Natural killer cell (primary cell): ENCODE measurements around the gene TEX2. TPM values are rescaled to one million over a fixed set of nuclear protein-coding genes. Genes with fewer than 3 reads are reported as not detected.

Experiments used
- ATAC-seq, 3 donors: fragments of 150-1000 bp in 2 of 3; fragments of 200-7000 bp in 1 of 3; cut with Tn5 transposase; 1 replicate in 1 of 3; 2 replicates in 2 of 3; pipeline ENCODE4 v1.10.0; 2021; ENCODE audit warnings: mild to moderate bottlenecking in 2 of 3, moderate library complexity in 2 of 3
- DNase-seq, 2 donors: peaks; one replicate each; pipeline versions ENCODE4 v3.0.0 to v3.0.0-alpha.2; 2013 to 2021; ENCODE audit warnings: mixed read lengths in 1 of 2
- H3K27ac ChIP-seq: one replicate; pipeline ENCODE4 v1.5.1; 2013; ENCODE audit warnings: mild to moderate bottlenecking, low read length
- H3K27me3 ChIP-seq: one replicate; pipeline ENCODE4 v1.6.1; 2013; ENCODE audit warnings: low read length; ENCODE audit not compliant: control insufficient read depth, insufficient read depth
- H3K36me3 ChIP-seq: one replicate; pipeline ENCODE4 v1.6.1; 2013; ENCODE audit warnings: low read length; ENCODE audit not compliant: control insufficient read depth, insufficient read depth
- H3K4me1 ChIP-seq: one replicate; pipeline ENCODE4 v1.6.1; 2013; ENCODE audit warnings: low read length; ENCODE audit not compliant: control insufficient read depth, insufficient read depth
- H3K4me3 ChIP-seq: one replicate; pipeline ENCODE4 v1.5.1; 2013; ENCODE audit warnings: low read length
- H3K9me3 ChIP-seq: one replicate; pipeline ENCODE4 v1.6.1; 2013; ENCODE audit warnings: low read length; ENCODE audit not compliant: control insufficient read depth, insufficient read depth
- H3K27ac Mint-ChIP-seq, 2 donors: one replicate each; pipeline ENCODE4 v1.8.0; 2022; ENCODE audit warnings: mild to moderate bottlenecking in 2 of 2, mixed read lengths in 2 of 2, moderate library complexity in 1 of 2
- H3K27me3 Mint-ChIP-seq, 2 donors: one replicate each; pipeline ENCODE4 v1.8.0; 2022; ENCODE audit warnings: low read depth in 2 of 2, mixed read lengths in 2 of 2
- H3K36me3 Mint-ChIP-seq: one replicate; pipeline ENCODE4 v1.8.0; 2022; ENCODE audit warnings: mixed read lengths
- H3K4me1 Mint-ChIP-seq, 2 donors: one replicate each; pipeline ENCODE4 v1.8.0; 2022; ENCODE audit warnings: mixed read lengths in 2 of 2
- H3K4me3 Mint-ChIP-seq: one replicate; pipeline ENCODE4 v1.8.0; 2022; ENCODE audit warnings: mild to moderate bottlenecking, moderate library complexity, mixed read lengths
- H3K9me3 Mint-ChIP-seq, 2 donors: one replicate each; pipeline ENCODE4 v1.8.0; 2022; ENCODE audit warnings: mixed read lengths in 2 of 2
- WGBS: methylation state at CpG from one replicate; pipeline ENCODE4 v1.1.7; 2013; ENCODE audit warnings: missing lambda C conversion rate; ENCODE audit not compliant: insufficient coverage; 5-methylcytosine and 5-hydroxymethylcytosine counted together
- intact Hi-C: fragments of 100-400 bp; cut with micrococcal nuclease; formaldehyde crosslinking; loops from one replicate; pipeline ENCODE4 v1.14.2; 2022
- total RNA-seq, 4 donors: library from RNA; stranded (reverse); fragments of 120-200 nt in 1 of 4; gene quantifications; one replicate each; pipeline versions ENCODE4 v1.2.3 to v1.2.4, GENCODE V29; 2013 to 2022
- TF ChIP-seq, protein P1 (sequence below): fragments of 200-600 bp; IDR thresholded peaks from one replicate; pipeline ENCODE4 v1.8.0; 2022; ENCODE audit warnings: antibody characterized with exemption

Gene TEX2
- total RNA-seq, 3 donors from 2014 or later (not counting 1 experiment from before 2014, with no cell fraction given) = 8.3 to 16.3 (median 11.3) TPM

DNA sequence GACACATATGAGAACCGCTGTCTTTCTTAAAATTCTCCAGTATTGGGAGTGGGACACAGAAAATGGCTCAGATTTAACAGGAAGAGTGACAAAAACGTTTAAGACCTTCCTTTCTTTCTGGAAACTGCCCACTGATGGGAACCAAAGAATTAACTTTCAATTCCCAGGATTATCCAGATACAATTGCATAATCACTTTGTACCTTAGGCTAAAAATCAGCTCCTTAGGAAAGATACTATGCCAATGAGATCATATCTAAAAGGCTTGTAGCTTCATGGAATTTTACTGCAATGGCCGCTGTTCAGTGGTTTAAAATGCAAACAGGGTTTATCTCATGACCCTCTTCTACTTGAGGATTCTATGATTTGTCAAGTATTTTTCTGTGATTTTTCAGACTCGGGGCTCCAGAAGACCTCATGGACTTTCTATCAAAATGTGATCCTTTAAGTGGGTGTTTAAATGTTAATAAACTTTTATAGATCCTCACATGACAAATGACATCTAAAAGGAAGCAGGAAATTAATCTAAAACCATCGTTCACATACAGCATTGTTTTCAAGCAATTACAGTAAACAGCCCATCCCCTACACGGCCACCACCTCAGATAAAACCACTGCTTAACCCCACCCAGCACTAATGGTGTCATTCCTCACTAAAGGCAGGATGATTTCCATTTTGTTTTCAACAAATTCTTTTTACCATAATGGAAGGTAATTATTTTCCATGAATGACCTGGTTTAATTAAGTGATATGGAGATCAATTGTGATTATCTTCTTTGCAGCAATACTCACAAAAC is 101.5 kb downstream of the TEX2 start:
- H3K9me3 ChIP-seq = no peaks in the 10 kb centered on the region
- H3K4me3 ChIP-seq = no peak overlapping the region
- no peak overlapping the region for H3K4me3 Mint-ChIP-seq
- TF ChIP-seq, protein P1, sequence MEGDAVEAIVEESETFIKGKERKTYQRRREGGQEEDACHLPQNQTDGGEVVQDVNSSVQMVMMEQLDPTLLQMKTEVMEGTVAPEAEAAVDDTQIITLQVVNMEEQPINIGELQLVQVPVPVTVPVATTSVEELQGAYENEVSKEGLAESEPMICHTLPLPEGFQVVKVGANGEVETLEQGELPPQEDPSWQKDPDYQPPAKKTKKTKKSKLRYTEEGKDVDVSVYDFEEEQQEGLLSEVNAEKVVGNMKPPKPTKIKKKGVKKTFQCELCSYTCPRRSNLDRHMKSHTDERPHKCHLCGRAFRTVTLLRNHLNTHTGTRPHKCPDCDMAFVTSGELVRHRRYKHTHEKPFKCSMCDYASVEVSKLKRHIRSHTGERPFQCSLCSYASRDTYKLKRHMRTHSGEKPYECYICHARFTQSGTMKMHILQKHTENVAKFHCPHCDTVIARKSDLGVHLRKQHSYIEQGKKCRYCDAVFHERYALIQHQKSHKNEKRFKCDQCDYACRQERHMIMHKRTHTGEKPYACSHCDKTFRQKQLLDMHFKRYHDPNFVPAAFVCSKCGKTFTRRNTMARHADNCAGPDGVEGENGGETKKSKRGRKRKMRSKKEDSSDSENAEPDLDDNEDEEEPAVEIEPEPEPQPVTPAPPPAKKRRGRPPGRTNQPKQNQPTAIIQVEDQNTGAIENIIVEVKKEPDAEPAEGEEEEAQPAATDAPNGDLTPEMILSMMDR = no peak
- intact Hi-C loops = no loop called here
- no peaks in the 10 kb centered on the region for H3K4me1 Mint-ChIP-seq
- H3K27ac ChIP-seq = no peak overlapping the region
- H3K27ac Mint-ChIP-seq = no peak overlapping the region
- no peaks in the 10 kb centered on the region for H3K27me3 ChIP-seq
- H3K36me3 Mint-ChIP-seq = no peaks in the 10 kb centered on the region
- peaks cover 2% of the 10 kb centered on the region for H3K36me3 ChIP-seq
- DNase-seq = no peak
- no peaks in the 10 kb centered on the region for H3K4me1 ChIP-seq
- WGBS = 69% methylated on average over 6 of the region's 6 CpGs
- H3K27me3 Mint-ChIP-seq = no peaks in the 10 kb centered on the region
- H3K9me3 Mint-ChIP-seq = no peaks in the 10 kb centered on the region
- ATAC-seq = no peak

GRCh38 chr17:64160378-64160777 is 102.7 kb downstream of the TEX2 start:
- no peaks in the 10 kb centered on the region for H3K36me3 Mint-ChIP-seq
- H3K9me3 Mint-ChIP-seq = no peaks in the 10 kb centered on the region
- H3K27ac Mint-ChIP-seq = no peak overlapping the region
- peaks cover 2% of the 10 kb centered on the region for H3K36me3 ChIP-seq
- TF ChIP-seq, protein P1 = no peak
- H3K27me3 Mint-ChIP-seq = no peaks in the 10 kb centered on the region
- H3K4me3 Mint-ChIP-seq = no peak overlapping the region
- no peaks in the 10 kb centered on the region for H3K4me1 Mint-ChIP-seq
- no peak overlapping the region for H3K27ac ChIP-seq
- H3K4me3 ChIP-seq = no peak overlapping the region
- intact Hi-C loops = no loop called here
- WGBS = 97% methylated on average over 4 of the region's 4 CpGs
- DNase-seq (no peak), ATAC-seq (no peak)
- H3K9me3 ChIP-seq = no peaks in the 10 kb centered on the region
- H3K4me1 ChIP-seq = no peaks in the 10 kb centered on the region
- H3K27me3 ChIP-seq = no peaks in the 10 kb centered on the region

DNA sequence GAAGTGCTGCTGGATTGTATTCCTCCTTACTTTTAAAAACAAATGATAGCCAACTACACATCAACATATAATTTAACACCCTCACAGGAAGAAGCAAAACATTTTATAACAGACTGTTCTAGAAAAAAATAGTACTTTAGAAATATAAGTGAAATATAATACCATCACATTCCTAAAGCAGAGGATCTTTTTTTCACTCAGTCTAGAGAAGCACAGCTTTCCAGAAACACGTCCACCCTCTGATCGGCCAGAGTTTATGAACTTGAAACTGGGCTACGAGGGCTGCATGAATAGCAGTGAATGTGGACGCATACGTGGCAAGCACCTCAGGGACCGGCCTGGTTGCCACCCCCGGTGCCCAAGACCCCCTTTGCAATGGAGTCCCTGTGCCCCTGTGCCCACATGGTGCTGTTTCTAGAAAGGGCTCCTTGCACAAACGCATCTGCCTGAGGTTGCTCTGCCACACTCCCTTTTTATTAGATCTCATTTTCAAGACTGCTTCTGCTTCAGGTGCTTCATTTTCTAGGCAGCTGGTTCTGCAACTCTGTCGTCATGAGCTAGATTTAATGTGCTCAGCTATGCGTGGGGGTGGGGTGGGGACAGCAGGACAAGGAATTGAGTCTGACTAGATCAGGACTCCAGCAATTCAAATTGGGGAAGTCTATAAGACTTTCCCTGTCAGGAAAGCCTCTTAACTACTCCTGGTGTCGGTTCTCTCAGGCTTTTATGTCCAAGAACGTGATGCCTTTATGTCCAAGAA is 104.0 kb downstream of the TEX2 start:
- no peaks in the 10 kb centered on the region for H3K36me3 Mint-ChIP-seq
- H3K27ac Mint-ChIP-seq = no peak overlapping the region
- H3K27me3 Mint-ChIP-seq = no peaks in the 10 kb centered on the region
- Histone ChIP-seq H3K27ac (no peak overlapping the region), H3K4me3 (no peak overlapping the region), H3K9me3 (no peaks in the 10 kb centered on the region), H3K4me1 (no peaks in the 10 kb centered on the region), H3K27me3 (no peaks in the 10 kb centered on the region), H3K36me3 (peaks cover 4% of the 10 kb centered on the region)
- intact Hi-C loops = no loop called here
- ATAC-seq (no peak), DNase-seq (no peak)
- no peak overlapping the region for H3K4me3 Mint-ChIP-seq
- TF ChIP-seq, protein P1 = no peak
- H3K9me3 Mint-ChIP-seq = no peaks in the 10 kb centered on the region
- no peaks in the 10 kb centered on the region for H3K4me1 Mint-ChIP-seq
- WGBS = 96% methylated on average over 12 of the region's 12 CpGs
